ENCODE results near the gene SDC3.

The SDC3 gene

DNA sequence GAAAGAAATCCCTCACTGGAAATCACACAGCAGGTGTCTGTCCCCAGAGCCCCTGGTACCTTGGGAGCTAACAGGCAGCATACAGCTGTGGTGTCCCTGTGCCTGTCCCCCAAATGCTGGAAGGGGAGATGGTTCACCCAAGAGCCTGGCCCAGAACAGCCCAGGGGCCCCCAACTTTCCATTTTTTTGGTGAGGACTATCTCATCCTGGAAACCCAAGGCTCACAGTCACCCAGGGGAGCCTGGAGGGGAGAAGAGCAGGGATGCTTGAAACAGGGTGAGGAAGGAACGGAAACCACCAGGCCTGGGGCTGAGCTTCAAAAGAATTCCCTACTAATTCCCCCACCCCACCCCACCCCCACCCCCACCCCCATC lies 3.6 kb downstream of the SDC3 start:
- DNase-seq (ENCODE audit: low read depth) = no peak

DNA sequence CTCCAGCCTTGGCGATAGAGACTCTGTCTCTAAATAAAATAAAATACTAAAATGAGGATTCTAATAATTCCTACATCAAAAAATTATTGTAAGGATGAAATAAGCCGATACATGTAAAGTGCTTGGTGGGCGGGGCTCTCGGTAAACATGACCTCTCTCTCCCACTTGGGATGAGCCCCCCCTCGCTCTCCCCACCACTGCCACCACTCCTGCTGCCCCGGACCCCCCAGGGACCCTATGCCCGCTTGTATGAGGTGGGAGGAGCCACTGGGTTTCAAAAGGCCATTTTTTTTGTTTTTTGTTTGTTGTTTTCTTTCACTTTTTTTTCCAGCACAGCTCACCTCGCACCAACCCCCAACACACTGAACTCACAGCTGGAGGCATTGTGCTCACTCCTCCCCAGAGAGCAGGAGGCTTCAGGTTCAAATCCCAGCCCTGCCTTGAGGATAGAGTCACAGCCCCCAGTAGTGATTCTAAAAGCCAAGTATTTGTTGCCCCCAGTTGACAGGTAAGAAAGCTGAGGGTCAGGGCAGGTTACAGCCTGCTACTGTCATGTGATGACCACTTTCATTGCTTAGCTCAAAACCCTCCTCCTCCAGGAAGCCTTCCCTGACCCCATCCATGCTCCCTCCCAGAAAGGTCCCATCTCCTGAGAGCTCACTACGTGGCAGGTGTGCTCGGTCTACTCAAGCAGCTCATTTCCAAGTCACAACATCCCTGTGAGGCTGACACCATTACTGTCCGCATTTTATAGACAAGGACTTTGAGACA lies 4.2 kb downstream of the SDC3 start:
- no peak for DNase-seq (ENCODE audit: low read depth)

DNA sequence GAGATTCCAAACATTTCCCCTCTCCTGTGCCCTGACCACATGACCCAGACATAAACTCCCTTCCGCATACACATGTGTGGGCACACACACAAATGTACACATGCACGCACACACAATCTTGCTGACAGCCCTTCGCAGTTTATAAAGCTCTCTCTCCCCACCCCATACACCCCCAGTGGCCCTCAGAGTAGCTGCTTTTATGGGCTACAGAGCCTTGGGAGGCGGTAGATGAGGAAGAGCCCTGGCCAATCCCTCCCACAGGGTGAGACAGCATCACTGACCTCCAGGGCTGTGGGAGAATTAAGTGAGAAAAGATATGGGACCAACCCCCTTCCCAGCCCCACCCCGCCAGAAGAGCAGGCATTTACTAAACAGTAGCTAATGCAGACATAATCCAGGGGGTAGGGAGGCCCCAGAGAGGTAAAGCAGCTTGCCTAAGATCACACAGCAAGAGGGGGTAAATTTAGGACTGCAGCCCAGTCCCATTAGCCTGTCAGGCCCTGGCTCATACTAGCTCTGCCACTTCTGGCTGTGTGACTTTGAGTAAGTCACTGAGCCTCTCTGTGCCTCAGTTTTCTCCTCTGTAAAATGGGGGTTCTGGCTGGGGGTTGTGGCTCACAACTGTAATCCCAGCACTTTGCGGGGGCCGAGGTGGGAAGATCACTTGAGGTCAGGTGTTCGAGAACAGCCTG lies 5.1 kb downstream of the SDC3 start:
- no peak for DNase-seq (ENCODE audit: low read depth)

DNA sequence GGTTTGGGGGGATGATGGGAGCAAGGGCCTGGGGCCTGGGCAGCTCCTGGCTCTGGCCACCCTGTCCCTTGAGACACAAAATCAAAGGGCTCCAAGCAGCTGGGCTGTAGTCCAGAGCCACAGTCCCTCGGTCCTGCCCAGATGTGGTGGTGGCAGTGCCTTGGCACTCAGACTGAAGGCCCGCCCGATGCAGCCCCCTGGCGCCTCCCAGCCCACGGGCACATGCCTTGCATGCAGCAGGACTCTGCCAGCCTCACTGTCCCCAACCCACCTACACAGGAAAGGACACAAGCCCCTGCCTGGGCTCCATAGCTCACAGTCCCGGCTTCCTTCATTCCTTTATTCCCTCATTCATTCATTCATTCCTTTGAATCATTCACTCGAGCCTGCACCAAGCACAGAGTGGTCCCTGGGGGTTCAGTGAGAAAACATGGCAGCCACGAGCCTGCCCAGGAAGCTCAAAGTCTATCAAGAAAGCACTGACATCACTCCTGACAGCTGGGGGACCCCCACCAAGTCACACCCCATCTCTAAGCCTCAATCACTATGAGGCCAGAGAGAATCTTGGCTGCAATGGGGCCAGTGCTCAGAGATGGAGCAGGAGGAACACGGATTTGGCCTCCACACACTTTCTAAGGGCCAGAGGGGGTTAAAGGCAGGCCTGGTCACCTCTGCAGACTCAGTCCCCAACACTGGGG lies 5.8 kb downstream of the SDC3 start:
- no peak for DNase-seq (ENCODE audit: low read depth)

DNA sequence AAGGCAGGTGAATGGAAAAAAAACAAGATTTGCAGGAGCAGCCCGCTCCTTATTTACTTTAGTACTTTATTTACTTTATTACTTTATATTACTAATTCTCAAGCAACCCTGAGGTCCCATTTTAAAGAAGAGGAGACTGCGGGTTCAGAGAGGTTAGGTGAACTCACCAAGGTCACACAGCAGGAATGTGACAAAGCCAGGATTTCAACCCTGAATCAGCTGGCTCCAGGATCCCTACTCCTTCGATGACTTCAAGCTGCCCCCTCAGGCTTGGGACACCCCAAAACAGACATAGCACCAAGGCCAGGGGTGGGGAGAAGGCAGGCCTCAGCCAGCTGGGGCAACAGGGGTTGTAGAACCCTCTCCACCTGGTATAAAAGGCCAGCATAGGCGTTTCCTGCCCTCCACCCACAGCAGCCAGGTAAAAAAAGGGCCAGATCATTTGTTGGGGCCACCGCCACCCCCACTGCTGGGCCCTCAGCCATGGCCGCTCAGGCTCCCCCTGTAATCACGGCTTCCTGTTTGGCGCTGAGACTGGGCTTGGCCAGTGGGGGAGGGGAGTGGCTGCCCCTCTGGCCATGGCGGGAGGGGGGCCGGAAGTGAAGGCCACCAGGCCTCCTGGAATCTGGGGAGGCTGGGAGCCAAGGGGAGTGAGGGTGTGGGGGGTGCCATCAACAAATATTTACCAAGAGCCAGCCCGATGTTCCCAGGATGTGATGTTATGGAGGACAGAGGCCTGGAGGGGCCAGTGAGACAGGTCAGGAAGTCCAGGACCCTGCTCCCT lies 6.6 kb downstream of the SDC3 start:
- DNase-seq (ENCODE audit: low read depth) = no peak

GRCh38 chr1:30900931-30901560 lies 7.5 kb downstream of the SDC3 start:
- DNase-seq (ENCODE audit: low read depth) = no peak

- no peak for DNase-seq (ENCODE audit: low read depth)
These were observed 8.1 kb downstream of the SDC3 start for GRCh38 chr1:30900486-30900885.

DNA sequence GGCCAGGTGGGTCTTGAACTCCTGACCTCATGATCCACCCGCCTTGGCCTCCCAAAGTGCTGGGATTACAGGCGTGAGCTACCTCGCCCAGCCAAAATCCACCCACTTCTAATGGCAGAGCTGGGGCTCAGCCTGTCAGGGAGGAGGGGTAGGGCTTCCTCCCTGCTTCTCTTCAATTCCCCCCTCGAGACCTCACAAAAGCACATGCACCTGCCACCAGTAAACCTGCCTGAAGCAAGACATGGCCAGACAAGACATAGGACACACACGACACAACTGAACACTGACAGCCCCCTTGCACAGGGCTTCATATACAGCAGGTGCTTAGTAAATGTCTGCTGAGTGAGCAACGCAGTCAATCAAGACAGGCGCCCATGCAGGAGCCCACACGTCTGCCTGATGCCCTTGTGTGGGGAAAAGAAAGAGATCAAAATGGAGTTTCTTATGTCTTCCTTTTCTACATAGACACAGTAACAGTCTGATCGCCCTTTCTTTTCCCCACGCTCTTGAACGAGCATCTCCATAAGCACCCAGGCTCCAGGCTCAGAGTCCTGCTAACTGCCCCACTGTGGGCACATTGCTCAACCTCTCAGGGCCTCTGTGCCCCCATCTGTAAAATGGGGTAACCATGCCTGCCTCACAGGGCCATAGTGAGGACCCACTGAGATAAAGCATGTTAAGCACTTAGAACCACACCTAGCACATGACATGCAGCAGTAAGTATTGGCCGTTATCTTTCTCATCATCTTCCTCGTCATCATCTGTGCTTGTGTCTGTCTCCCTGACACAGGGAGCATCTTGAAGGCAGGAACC lies 8.8 kb downstream of the SDC3 start:
- DNase-seq (ENCODE audit: low read depth) = no peak

- no peak for DNase-seq (ENCODE audit: low read depth)
These were observed 10.3 kb downstream of the SDC3 start for GRCh38 chr1:30898031-30898815.

DNA sequence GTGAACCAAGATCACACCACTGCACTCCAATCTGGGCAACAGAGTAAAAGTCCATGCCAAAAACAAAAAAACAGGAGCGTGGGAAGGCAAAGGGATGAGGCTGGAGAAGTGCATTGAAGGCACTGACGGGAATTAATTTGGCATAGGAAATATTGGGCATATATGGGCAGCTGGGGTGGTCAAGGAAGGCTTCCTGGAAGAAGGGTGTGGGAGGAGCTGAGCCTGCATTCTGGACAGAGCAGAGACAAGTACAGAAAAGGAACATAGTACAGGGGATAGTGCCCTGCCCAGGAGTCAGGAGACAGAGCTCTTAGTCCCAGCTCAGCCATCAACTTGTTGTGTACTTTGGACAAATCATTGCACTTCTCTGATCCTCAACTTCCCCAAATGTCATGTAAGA lies 11.7 kb downstream of the SDC3 start:
- DNase-seq (ENCODE audit: low read depth) = no peak

- no peak for DNase-seq (ENCODE audit: low read depth)
These were observed 12.5 kb downstream of the SDC3 start for GRCh38 chr1:30895944-30896660.

DNA sequence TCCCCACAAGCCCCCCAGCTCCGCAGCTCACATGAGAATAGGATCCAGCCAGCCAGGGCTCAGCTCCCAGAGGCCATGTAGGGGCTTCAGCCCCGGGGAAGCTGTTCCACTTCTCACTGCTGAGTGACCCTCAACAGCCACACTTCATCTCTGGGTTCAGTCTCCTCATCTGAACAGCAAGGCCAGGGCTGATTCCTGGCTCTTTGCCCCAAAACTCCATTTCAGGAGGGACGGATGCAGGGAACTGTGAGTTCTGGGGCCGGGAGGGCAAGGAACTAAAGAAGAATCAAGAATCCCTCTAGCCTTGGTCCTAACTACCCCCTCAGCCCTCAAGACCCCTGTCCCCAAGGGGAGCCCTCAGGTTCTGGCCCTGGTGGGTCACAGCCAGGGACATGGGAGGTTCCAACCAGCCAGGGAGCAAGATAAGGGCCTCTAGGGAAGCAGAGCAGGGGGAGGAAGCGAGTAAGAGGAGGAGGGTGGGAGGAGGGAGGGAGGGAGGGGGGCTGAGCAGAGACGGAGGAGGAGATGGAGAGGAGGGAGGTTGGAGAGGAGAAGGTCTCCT lies 13.1 kb downstream of the SDC3 start:
- DNase-seq (ENCODE audit: low read depth) = no peak

DNA sequence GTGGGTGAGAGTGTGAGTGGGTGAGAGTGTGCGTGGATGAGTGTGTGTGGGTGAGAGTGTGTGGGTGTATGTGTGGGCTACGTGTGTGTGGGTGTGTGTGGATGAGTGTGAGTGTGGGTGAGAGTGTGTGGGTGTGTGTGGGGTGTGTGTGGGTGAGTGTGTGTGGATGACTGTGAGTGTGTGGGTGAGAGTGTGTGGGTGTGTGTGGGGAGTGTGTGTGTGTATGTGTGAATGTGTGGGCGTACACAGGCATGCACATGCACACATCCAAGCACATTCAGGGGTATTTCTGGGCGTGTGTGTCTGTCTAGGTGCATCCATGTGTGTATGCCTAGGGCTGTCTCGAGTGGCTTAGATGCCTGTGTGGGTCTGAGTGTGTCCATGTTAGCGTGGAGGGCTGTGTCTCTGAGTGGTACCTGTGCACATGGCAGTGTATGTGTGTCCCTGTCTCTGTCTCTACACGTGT lies 14.0 kb downstream of the SDC3 start:
- no peak for DNase-seq (ENCODE audit: low read depth)

DNA sequence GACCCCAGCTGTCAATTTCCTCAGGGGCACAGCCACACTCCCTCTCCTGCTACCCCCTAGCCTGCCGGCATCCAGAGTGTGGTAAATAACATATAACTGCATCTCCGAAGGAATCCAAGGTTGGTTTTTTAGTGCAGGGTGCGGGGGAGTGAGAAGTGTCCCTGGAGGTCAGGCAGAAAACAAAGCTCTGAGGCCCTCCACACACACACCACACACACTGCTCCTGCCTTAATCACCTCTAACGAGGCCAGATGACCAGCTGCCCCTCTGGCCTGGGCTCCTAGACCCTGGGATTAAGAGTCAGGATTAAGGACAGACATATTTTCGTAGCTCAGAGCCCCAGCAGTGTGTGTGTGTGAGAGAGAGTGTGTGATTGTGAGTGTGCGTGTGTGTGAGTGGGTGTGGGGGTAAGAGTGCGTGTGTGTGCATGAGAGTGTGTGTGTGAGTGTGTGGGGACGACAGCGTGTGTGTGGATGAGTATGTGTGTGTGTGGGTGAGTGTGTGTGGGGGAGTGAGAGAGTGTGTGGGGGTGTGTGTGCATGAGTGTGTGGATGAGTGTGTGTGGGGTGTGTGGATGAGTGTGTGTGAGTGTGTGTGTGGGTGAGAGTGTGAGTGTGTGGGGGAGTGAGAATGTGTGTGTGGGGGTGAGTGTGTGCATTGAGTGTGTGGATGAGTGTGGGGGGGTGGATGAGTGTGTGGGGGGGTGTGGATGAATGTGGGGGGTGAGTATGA lies 14.6 kb downstream of the SDC3 start:
- no peak for DNase-seq (ENCODE audit: low read depth)

DNA sequence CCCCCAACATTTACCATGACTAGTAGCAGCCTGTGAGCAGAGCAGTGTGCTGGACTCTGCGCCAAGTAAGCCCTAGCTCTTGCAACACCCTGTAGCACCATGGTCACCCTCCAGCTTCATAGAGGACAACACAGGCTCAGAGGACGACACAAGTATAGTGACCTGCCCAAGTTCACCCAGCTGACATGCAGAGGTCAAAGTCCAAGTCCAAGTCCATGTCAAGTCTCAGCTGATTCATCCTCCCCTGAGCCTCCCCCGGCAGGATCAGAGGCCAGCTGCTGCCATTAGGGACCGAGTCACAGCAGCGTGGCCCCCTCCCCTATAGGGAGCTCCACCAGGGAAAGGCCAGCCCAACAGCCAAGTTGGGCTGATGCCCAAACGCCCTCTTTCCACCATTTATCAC lies 15.9 kb downstream of the SDC3 start:
- DNase-seq (ENCODE audit: low read depth) = no peak

- no peak for DNase-seq (ENCODE audit: low read depth)
These were observed 17.4 kb downstream of the SDC3 start for GRCh38 chr1:30891227-30891552.

- DNase-seq (ENCODE audit: low read depth) = no peak
These were observed 17.9 kb downstream of the SDC3 start for GRCh38 chr1:30890502-30891226.

- no peak for DNase-seq (ENCODE audit: low read depth)
These were observed 19.0 kb downstream of the SDC3 start for GRCh38 chr1:30889511-30889910.

All from CMK (cell line).